Measurements from ENCODE around the gene KLHL35. TPM values are rescaled to one million over a fixed set of nuclear protein-coding genes. Genes with fewer than 3 reads are reported as not detected.
A peak's percentile ranks its signal among the peaks of the same experiment; 100 is the strongest.

Gene KLHL35
- polyA plus RNA-seq, 3 donors: 0.33 to 0.45 TPM; not detected in 1

- Histone ChIP-seq H3K4me3 (replicated peaks in 1 of 3; ENCODE audit: low read depth in 2 of 3, low read length in 3 of 3) (no peak overlapping the region), H3K4me2 (replicated peaks; ENCODE audit: extremely low read depth, low read length, poor library complexity, severe bottlenecking) (no peak overlapping the region), H2AFZ (ENCODE audit: insufficient read depth, low read depth, low read length, poor library complexity, severe bottlenecking) (no peak overlapping the region), H3K4me1 (ENCODE audit: control insufficient read depth in 1 of 2, insufficient read depth in 2 of 2, low read length in 2 of 2) (peaks cover 31 to 34% of the 10 kb centered on the region in 2 donors), H3K36me3 (replicated peaks in 1 of 2; ENCODE audit: control insufficient read depth in 1 of 2, insufficient read depth in 2 of 2, low read length in 2 of 2) (no peaks in the 10 kb centered on the region), H3K9me3 (replicated peaks in 1 of 2; ENCODE audit: control insufficient read depth in 1 of 2, insufficient read depth in 1 of 2, low read length in 2 of 2) (no peaks in the 10 kb centered on the region), H3K27ac (ENCODE audit: low read depth in 1 of 2, low read length in 2 of 2) (no peak overlapping the region), H3K27me3 (ENCODE audit: control insufficient read depth in 2 of 2, insufficient read depth in 2 of 2, low read length in 2 of 2) (no peaks in the 10 kb centered on the region), H3K9ac (ENCODE audit: insufficient read depth, low read length, poor library complexity, severe bottlenecking) (no peak overlapping the region), H4K20me1 (ENCODE audit: insufficient read depth, low read length) (peaks cover 5% of the 10 kb centered on the region), H3K79me2 (ENCODE audit: insufficient read depth, low read length) (no peaks in the 10 kb centered on the region)
- intact Hi-C loops (cut with micrococcal nuclease): no loop called here
- no peak for TF ChIP-seq CTCF (IDR thresholded peaks at IDR 0.05)
- DNase-seq: no peak
- Mint-ChIP-seq H3K27ac (no peak overlapping the region), H3K4me1 (peaks cover 20% of the 10 kb centered on the region), H3K4me3 (no peak overlapping the region), H3K9me3 (no peaks in the 10 kb centered on the region), H3K36me3 (no peaks in the 10 kb centered on the region), H3K27me3 (ENCODE audit: low read depth in 3 of 3) (peaks cover 2 to 5% (median 4%) of the 10 kb centered on the region in 3 donors)
- 86% methylated on average over 1 of the region's 3 CpGs for WGBS (ENCODE audit: insufficient coverage)
Observed at GRCh38 chr11:75386942-75387630, 45.9 kb downstream of the KLHL35 start.

DNA sequence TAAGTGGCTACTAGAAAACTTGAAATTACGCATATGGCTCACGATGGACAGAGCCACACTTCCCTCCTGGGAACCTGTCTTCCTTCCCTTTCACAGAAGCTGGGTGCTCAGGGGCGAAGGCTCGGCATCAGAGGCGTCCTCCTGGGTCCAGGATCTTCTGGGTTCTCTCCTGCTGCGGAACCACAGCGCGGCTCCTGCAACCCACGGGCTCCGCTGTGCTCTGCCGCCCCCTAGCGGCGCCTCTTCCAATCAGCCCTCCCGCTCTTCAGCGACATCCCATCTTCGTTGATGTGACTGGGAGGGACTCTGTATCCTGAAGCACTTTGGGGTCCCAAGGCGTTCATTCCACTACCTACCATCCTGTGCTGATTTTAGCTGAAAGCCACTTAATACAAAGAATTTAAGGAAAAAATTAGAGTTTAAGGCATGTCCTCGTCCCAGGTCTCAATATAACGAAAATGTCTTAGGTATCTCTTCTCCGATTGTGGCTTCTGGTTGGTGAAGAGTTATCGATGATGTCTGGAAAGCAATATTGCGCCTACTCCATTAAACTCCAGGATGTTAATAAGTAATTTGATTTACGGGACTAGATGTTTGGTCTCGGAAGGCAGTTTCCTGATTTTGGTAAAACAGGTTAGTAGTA is 48.4 kb downstream of the KLHL35 start:
- intact Hi-C loops (cut with micrococcal nuclease): loop anchor here (1.0 to 5.0 kb wide), 5 partner anchors 37 to 104 kb away; no protein-coding TSS in a partner anchor
- Histone ChIP-seq H4K20me1 (ENCODE audit: insufficient read depth, low read length) (peaks cover 5% of the 10 kb centered on the region), H3K27me3 (ENCODE audit: control insufficient read depth in 2 of 2, insufficient read depth in 2 of 2, low read length in 2 of 2) (no peaks in the 10 kb centered on the region), H3K4me1 (ENCODE audit: control insufficient read depth in 1 of 2, insufficient read depth in 2 of 2, low read length in 2 of 2) (peaks cover 51 to 55% of the 10 kb centered on the region in 2 donors), H2AFZ (ENCODE audit: insufficient read depth, low read depth, low read length, poor library complexity, severe bottlenecking) (peak overlapping the region; percentile 33), H3K79me2 (ENCODE audit: insufficient read depth, low read length) (no peaks in the 10 kb centered on the region), H3K4me2 (replicated peaks; ENCODE audit: extremely low read depth, low read length, poor library complexity, severe bottlenecking) (peak overlapping the region; percentile 40), H3K36me3 (replicated peaks in 1 of 2; ENCODE audit: control insufficient read depth in 1 of 2, insufficient read depth in 2 of 2, low read length in 2 of 2) (no peaks in the 10 kb centered on the region), H3K27ac (ENCODE audit: low read depth in 1 of 2, low read length in 2 of 2) (no peak overlapping the region), H3K4me3 (replicated peaks in 1 of 3; ENCODE audit: low read depth in 2 of 3, low read length in 3 of 3) (no peak overlapping the region), H3K9ac (ENCODE audit: insufficient read depth, low read length, poor library complexity, severe bottlenecking) (no peak overlapping the region), H3K9me3 (replicated peaks in 1 of 2; ENCODE audit: control insufficient read depth in 1 of 2, insufficient read depth in 1 of 2, low read length in 2 of 2) (no peaks in the 10 kb centered on the region)
- peak; percentile 73 to 83 (median 82) for DNase-seq
- peak; percentile 98 for TF ChIP-seq CTCF (IDR thresholded peaks at IDR 0.05)
- Mint-ChIP-seq H3K4me3 (peak overlapping the region; percentile 58 to 62), H3K27ac (peak overlapping the region in 2 of 7 donors; percentile 19 to 64), H3K27me3 (ENCODE audit: low read depth in 3 of 3) (peaks cover 0 to 5% (median 2%) of the 10 kb centered on the region in 3 donors), H3K4me1 (peaks cover 38% of the 10 kb centered on the region), H3K36me3 (no peaks in the 10 kb centered on the region), H3K9me3 (no peaks in the 10 kb centered on the region)
- 36% methylated on average over 9 of the region's 24 CpGs for WGBS (ENCODE audit: insufficient coverage)

Measured in CD14-positive monocyte (primary cell).